HG02852 (cell line): ENCODE measurements around the gene GRAMD1B.
"Not testable (repeated sequence)": the region's sequence is repeated elsewhere in the genome, so short reads cannot be mapped to it uniquely, and the experiment has no call there.

Experiments
- ATAC-seq: cut with Tn5 transposase; IDR thresholded peaks from one replicate; pipeline ENCODE4 v1.9.1; 2021; ENCODE audit warnings: mild to moderate bottlenecking, moderate library complexity; ENCODE audit not compliant: unreplicated experiment

Gene GRAMD1B

GRCh38 chr11:123505546-123506299, 75.7 kb downstream of the GRAMD1B start:
- peak; percentile 72 for ATAC-seq

- ATAC-seq, result no peak
Observed at GRCh38 chr11:123507043-123507442, 77.0 kb downstream of the GRAMD1B start.

- no peak for ATAC-seq
Observed at GRCh38 chr11:123509737-123510578, 79.9 kb downstream of the GRAMD1B start.

- ATAC-seq, result no peak
Observed at GRCh38 chr11:123510579-123510905, 80.5 kb downstream of the GRAMD1B start.

- peak; percentile 81 for ATAC-seq
Observed at GRCh38 chr11:123511037-123511870, 81.2 kb downstream of the GRAMD1B start.

GRCh38 chr11:123513309-123513708, 83.2 kb downstream of the GRAMD1B start:
- not testable (repeated sequence) for ATAC-seq

GRCh38 chr11:123516238-123516637, 86.2 kb downstream of the GRAMD1B start:
- ATAC-seq, result no peak

- ATAC-seq, result peak; percentile 56
Observed at GRCh38 chr11:123517559-123518364, 87.7 kb downstream of the GRAMD1B start.

GRCh38 chr11:123518496-123519054, 88.5 kb downstream of the GRAMD1B start:
- ATAC-seq, result peak; percentile 62

- ATAC-seq, result no peak
Observed at GRCh38 chr11:123519055-123519796, 89.2 kb downstream of the GRAMD1B start.

GRCh38 chr11:123519797-123520193, 89.7 kb downstream of the GRAMD1B start:
- no peak for ATAC-seq

- ATAC-seq, result not testable (repeated sequence)
Observed at GRCh38 chr11:123520476-123520875, 90.4 kb downstream of the GRAMD1B start.

- no peak for ATAC-seq
Observed at GRCh38 chr11:123521001-123521400, 90.9 kb downstream of the GRAMD1B start.

- no peak for ATAC-seq
Observed at GRCh38 chr11:123521930-123522329, 91.9 kb downstream of the GRAMD1B start.

GRCh38 chr11:123523539-123523938, 93.5 kb downstream of the GRAMD1B start:
- no peak for ATAC-seq

- ATAC-seq, result no peak
Observed at GRCh38 chr11:123525097-123525496, 95.0 kb downstream of the GRAMD1B start.

GRCh38 chr11:123525511-123525918, 95.4 kb downstream of the GRAMD1B start:
- ATAC-seq, result no peak

GRCh38 chr11:123526027-123526805, 96.1 kb downstream of the GRAMD1B start:
- no peak for ATAC-seq

- no peak for ATAC-seq
Observed at GRCh38 chr11:123526918-123527317, 96.8 kb downstream of the GRAMD1B start.
